Thyroid gland (tissue), 4 donors: ENCODE measurements around the gene FGF18. TPM values are rescaled to one million over a fixed set of nuclear protein-coding genes. Genes with fewer than 3 reads are reported as not detected.
"Not testable (repeated sequence)": the region's sequence is repeated elsewhere in the genome, so short reads cannot be mapped to it uniquely, and the experiment has no call there.

ENCODE experiments used
- DNase-seq, 2 donors: peaks; one replicate each; pipeline ENCODE4 v3.0.0-alpha.2; 2019
- H3K27ac ChIP-seq, 3 donors: fragments of 200-600 bp; sonication (generic); 1 replicate in 2 of 3; 2 replicates in 1 of 3; pipeline ENCODE4 v1.5.1; 2016 to 2019; ENCODE audit warnings: mild to moderate bottlenecking in 1 of 3, moderate library complexity in 1 of 3
- H3K27me3 ChIP-seq: fragments of 200-600 bp; sonication (generic); one replicate; pipeline ENCODE4 v1.5.1; 2019
- H3K36me3 ChIP-seq, 2 donors: fragments of 200-600 bp; sonication (generic); one replicate each; pipeline ENCODE4 v1.5.1; 2016 to 2019
- H3K4me1 ChIP-seq, 2 donors: fragments of 200-600 bp; sonication (generic); one replicate each; pipeline ENCODE4 v1.5.1; 2017 to 2019
- H3K4me3 ChIP-seq, 3 donors: fragments of 200-600 bp; sonication (generic); replicated peaks in 1 of 3; 1 replicate in 2 of 3; 2 replicates in 1 of 3; pipeline ENCODE4 v1.5.1; 2016; ENCODE audit warnings: mild to moderate bottlenecking in 1 of 3
- H3K9me3 ChIP-seq: fragments of 200-600 bp; sonication (generic); one replicate; pipeline ENCODE4 v1.5.1; 2017
- CTCF ChIP-seq, 6 experiments: fragments of 200-600 bp in 3 of 6; fragments of 450-650 bp in 3 of 6; sonication (generic) in 3 of 6; IDR thresholded peaks; one replicate each; pipeline ENCODE4 v1.5.1; 2016 to 2019; ENCODE audit warnings: antibody characterized with exemption in 6 of 6, mild to moderate bottlenecking in 2 of 6, inconsistent platforms in 1 of 6, moderate library complexity in 1 of 6
- POLR2A ChIP-seq, 2 donors: fragments of 450-650 bp; IDR thresholded peaks; one replicate each; pipeline ENCODE4 v1.6.1; 2017; ENCODE audit warnings: antibody characterized with exemption in 2 of 2, mild to moderate bottlenecking in 2 of 2, moderate library complexity in 1 of 2
- WGBS, 2 donors: methylation state at CpG; one replicate each; pipeline ENCODE4 v1.1.5; 2017; 5-methylcytosine and 5-hydroxymethylcytosine counted together
- intact Hi-C: fragments of 100-400 bp; cut with DNase I; formaldehyde crosslinking; loops from one replicate; pipeline ENCODE4 v1.15.1; 2023
- total RNA-seq, 4 donors: library from RNA; depleted of rRNA; stranded (reverse); fragments of >200 nt; gene quantifications; one replicate each; pipeline ENCODE4 v1.2.3, GENCODE V29; 2016

The FGF18 gene
- total RNA-seq, 4 donors from 2014 or later: 0.67 to 1.4 (median 1.0) TPM; not detected in 1

DNA sequence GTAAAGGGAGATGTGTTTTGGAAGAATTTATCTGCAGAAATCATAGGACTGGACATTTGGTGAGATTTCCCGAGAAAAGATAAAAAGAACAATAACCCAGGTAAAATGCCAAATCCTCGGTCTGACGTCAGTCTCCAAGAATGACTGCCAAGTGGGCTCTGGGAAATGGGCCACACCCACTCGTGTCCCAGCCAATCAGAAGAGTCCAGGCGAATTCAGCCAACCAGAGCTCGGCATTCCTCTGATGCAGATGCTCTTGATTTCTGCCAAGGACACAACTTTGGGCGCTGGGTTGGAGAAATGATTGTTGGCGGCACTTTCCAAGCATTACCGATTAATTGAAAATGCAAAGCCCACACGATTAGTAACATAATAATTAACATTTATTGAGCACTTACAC lies 73.3 kb downstream of the FGF18 start:
- Histone ChIP-seq H3K9me3 (no peaks in the 10 kb centered on the region), H3K4me3 (no peak overlapping the region), H3K27ac (no peak overlapping the region), H3K27me3 (no peaks in the 10 kb centered on the region), H3K4me1 (peaks cover 0 to 16% of the 10 kb centered on the region in 2 donors), H3K36me3 (no peaks in the 10 kb centered on the region)
- no peak for TF ChIP-seq POLR2A (IDR thresholded peaks at IDR 0.05)
- TF ChIP-seq CTCF (IDR thresholded peaks at IDR 0.05): no peak
- no peak for DNase-seq
- intact Hi-C loops: no loop called here
- WGBS, 2 donors: 76 to 88% methylated on average over 10 of the region's 10 CpGs

DNA sequence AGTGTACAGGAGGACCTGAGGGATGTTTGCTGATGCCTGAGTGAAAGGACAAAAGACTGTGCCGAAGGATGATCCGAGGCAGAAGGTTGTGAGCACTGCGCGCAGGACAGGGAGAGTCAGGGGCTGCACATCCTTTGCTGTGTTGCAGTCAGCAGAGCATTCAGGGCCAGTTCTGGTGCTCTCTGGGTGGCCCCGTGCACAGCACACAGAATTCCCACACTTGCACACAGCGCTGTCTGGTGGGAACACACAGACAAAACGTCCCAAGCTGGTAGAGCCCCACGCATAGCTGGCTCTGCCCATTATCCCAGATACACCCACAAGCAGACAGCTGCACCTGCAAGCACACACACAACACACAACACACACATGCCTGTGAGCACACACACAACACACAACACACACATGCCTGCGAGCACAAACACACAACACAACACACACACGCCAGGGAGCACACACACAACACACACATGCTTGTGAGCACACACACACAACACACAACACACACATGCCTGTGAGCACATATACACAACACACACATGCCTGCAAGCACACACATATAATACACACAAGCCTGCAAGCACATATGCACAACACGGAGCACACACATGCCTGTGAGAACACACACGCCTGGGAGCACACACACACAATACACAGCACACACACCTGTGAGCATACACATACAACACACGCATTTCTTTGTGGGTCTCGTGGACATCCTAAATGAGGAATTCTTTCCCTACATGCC lies 74.4 kb downstream of the FGF18 start:
- Histone ChIP-seq H3K4me3 (no peak overlapping the region), H3K4me1 (peaks cover 0 to 16% of the 10 kb centered on the region in 2 donors), H3K27ac (peak overlapping the region in 2 of 3 donors; percentile 9 to 52), H3K9me3 (no peaks in the 10 kb centered on the region), H3K27me3 (no peaks in the 10 kb centered on the region), H3K36me3 (no peaks in the 10 kb centered on the region)
- intact Hi-C loops: no loop called here
- WGBS, 2 donors: 87 to 89% methylated on average over 14 of the region's 14 CpGs
- TF ChIP-seq POLR2A (IDR thresholded peaks at IDR 0.05) (no peak), CTCF (IDR thresholded peaks at IDR 0.05) (no peak)
- DNase-seq: no peak

DNA sequence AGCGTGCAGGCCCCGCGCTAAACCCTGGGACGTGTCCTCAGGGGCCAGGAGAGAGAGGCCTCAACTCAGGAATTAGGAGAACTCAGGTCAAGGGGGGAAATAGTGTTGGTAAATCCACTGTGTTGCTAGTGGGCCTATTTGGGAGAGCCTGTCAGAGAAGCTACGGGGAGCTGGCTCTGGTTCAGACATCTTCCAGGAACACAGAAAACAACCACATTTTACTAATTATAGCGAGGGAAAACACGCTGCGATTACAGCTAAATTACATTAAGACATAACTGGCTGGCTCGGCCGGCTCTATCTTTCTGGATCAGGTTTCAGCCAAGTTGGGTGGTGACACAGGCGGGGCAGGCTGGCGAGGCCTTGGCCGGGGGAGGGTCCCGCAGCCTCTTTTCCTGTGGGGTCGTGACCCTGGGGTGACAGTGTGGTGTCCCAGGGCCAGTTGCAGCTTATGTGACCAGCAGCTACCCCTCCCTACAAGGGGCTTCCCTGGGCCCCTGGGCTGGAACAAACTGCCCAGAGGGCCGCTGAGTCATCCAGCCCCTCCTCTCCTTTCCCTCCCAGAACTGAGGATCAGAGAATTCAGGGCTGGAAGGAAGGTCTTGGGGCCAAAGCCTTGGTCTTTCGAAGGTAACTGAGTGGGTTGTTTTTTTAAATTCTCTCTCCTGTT lies 75.1 kb downstream of the FGF18 start:
- H3K9me3 ChIP-seq: no peaks in the 10 kb centered on the region
- peaks cover 0 to 16% of the 10 kb centered on the region in 2 donors for H3K4me1 ChIP-seq
- intact Hi-C loops: no loop called here
- no peak overlapping the region for H3K4me3 ChIP-seq
- peak overlapping the region in 2 of 3 donors; percentile 9 to 52 for H3K27ac ChIP-seq
- 45 to 47% methylated on average over 16 to 17 of the region's 17 CpGs for WGBS, 2 donors
- DNase-seq: peak; percentile 35 to 49
- no peak for TF ChIP-seq POLR2A (IDR thresholded peaks at IDR 0.05)
- no peaks in the 10 kb centered on the region for H3K27me3 ChIP-seq
- no peaks in the 10 kb centered on the region for H3K36me3 ChIP-seq

GRCh38 chr5:171495122-171495700 lies 75.8 kb downstream of the FGF18 start:
- no peak for DNase-seq
- H3K4me3 ChIP-seq: no peak overlapping the region
- no peak for TF ChIP-seq POLR2A (IDR thresholded peaks at IDR 0.05)
- TF ChIP-seq CTCF (IDR thresholded peaks at IDR 0.05): no peak
- peak overlapping the region in 2 of 3 donors; percentile 9 to 52 for H3K27ac ChIP-seq
- H3K27me3 ChIP-seq: no peaks in the 10 kb centered on the region
- H3K4me1 ChIP-seq: peaks cover 0 to 16% of the 10 kb centered on the region in 2 donors
- 52 to 72% methylated on average over 5 of the region's 5 CpGs for whole genome bisulfite sequencing, 2 donors
- intact Hi-C loops: no loop called here
- H3K36me3 ChIP-seq: no peaks in the 10 kb centered on the region
- no peaks in the 10 kb centered on the region for H3K9me3 ChIP-seq

DNA sequence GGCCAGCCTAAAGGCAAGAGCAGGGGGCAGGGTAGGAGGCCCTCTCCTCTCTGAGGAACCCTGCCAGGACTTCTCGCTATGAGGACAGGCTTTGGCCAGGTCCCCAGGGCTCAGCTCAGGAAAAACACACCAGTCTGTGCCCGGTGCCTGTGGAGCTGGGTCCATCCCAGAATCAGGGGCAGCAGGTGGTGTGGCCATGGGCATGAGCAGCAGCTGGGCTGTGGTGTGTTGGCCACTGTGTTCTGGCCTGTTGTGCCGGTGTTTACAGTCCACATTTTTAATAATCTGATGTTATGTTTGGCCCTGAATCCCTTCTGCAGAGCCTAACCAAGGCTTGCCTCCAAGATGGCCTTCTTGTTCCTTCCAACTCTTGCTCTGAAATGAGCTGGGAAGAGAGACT lies 77.0 kb downstream of the FGF18 start:
- Histone ChIP-seq H3K36me3 (no peaks in the 10 kb centered on the region), H3K27ac (no peak overlapping the region), H3K27me3 (no peaks in the 10 kb centered on the region), H3K9me3 (no peaks in the 10 kb centered on the region), H3K4me3 (no peak overlapping the region), H3K4me1 (peaks cover 0 to 16% of the 10 kb centered on the region in 2 donors)
- TF ChIP-seq POLR2A (IDR thresholded peaks at IDR 0.05) (no peak), CTCF (IDR thresholded peaks at IDR 0.05) (no peak)
- DNase-seq: no peak
- WGBS, 2 donors: 72 to 89% methylated on average over 1 to 3 of the region's 3 CpGs
- intact Hi-C loops: no loop called here

- H3K27me3 ChIP-seq, H3K9me3 ChIP-seq, H3K4me3 ChIP-seq, H3K36me3 ChIP-seq, DNase-seq, H3K27ac ChIP-seq, intact Hi-C loops: not testable (repeated sequence)
- peaks cover 0 to 16% of the 10 kb centered on the region in 2 donors for H3K4me1 ChIP-seq
- WGBS, 2 donors: 96 to 97% methylated on average over 4 of the region's 4 CpGs
These were observed 78.0 kb downstream of the FGF18 start for GRCh38 chr5:171497494-171497893.
